Esophagus muscularis mucosa (tissue), 3 donors: ENCODE results near the gene C19orf85.

ENCODE experiments used
- POLR2AphosphoS5 ChIP-seq, 2 donors: sonication (generic); formaldehyde crosslinking; IDR thresholded peaks; one replicate each; pipeline ENCODE4 v1.6.1; 2017; ENCODE audit warnings: antibody characterized with exemption in 2 of 2
- TF ChIP-seq, protein P1 (sequence below), 3 experiments: fragments of 200-600 bp in 2 of 3; fragments of 450-650 bp in 1 of 3; sonication (generic) in 2 of 3; IDR thresholded peaks; one replicate each; pipeline ENCODE4 v1.5.1; 2017 to 2019; ENCODE audit warnings: antibody characterized with exemption in 3 of 3, mild to moderate bottlenecking in 2 of 3, moderate library complexity in 1 of 3

DNA sequence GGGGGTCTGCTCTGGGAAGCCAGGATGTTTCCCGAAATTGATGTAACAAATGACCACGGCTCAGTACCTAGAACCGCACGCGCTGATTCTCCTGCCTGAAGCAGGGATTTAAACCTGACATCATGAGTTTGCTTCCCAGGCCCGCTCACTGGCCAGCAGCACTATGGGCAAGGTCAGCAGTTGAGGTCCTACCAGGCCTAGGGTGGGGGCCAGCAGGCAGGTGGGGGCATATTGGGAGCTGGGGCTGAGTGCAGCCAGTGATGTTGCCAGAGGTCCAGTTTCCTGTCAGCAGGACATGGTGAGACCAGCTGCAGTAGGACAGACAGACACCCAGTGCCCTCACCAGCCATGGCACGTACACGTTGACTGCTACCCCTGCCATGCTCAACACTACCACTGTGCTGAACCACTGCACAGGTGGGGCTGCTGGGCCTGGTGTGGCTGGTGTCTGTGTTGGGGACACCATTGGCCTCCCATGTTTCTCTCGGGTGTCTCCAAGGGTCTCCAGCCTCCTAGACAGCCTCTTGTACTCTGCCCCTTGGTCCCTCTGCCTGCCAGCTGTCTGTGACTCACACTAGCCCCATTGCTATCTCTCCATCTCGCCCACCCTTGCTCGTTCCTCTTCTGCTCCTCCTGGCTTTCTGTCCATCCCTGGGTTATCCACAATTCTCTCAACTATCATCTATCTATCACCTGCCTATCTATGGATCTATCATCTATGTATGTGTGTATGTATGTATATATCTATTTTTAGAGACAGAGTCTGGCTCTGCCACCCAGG is 1.1 kb upstream of the C19orf85 start:
- TF ChIP-seq, protein P1, sequence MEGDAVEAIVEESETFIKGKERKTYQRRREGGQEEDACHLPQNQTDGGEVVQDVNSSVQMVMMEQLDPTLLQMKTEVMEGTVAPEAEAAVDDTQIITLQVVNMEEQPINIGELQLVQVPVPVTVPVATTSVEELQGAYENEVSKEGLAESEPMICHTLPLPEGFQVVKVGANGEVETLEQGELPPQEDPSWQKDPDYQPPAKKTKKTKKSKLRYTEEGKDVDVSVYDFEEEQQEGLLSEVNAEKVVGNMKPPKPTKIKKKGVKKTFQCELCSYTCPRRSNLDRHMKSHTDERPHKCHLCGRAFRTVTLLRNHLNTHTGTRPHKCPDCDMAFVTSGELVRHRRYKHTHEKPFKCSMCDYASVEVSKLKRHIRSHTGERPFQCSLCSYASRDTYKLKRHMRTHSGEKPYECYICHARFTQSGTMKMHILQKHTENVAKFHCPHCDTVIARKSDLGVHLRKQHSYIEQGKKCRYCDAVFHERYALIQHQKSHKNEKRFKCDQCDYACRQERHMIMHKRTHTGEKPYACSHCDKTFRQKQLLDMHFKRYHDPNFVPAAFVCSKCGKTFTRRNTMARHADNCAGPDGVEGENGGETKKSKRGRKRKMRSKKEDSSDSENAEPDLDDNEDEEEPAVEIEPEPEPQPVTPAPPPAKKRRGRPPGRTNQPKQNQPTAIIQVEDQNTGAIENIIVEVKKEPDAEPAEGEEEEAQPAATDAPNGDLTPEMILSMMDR (IDR thresholded peaks at IDR 0.05): no peak
- TF ChIP-seq POLR2AphosphoS5 (IDR thresholded peaks at IDR 0.05): no peak
